ENCODE data around the gene PGR. TPM values are rescaled to one million over a fixed set of nuclear protein-coding genes. Genes with fewer than 3 reads are reported as not detected.
A peak's percentile ranks its signal among the peaks of the same experiment; 100 is the strongest.

Gene PGR
- total RNA-seq, 1 donor from 2014 or later: 7.9 TPM

DNA sequence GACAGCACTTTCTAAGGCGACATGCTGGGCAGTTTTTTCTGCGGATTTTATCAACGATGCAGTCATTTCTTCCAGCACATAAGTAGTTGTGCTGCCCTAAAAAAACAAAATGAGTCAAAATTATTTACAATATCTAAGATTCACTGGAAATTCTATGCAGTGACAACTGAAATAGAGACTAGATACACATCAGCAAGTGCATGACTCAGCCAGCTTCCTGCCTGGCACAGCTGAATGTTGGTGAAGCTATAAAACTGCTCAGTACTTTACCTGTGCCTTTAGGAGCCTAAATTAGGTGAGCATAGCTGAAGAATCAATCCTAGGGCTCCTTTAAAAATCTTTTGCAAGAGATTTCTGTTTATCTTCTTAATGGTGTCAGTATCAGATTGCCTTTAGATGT is 37.8 kb downstream of the PGR start:
- ATAC-seq (ENCODE audit: poor library complexity) (no peak), DNase-seq (no peak)
- intact Hi-C loops (cut with DNase I): no loop called here

DNA sequence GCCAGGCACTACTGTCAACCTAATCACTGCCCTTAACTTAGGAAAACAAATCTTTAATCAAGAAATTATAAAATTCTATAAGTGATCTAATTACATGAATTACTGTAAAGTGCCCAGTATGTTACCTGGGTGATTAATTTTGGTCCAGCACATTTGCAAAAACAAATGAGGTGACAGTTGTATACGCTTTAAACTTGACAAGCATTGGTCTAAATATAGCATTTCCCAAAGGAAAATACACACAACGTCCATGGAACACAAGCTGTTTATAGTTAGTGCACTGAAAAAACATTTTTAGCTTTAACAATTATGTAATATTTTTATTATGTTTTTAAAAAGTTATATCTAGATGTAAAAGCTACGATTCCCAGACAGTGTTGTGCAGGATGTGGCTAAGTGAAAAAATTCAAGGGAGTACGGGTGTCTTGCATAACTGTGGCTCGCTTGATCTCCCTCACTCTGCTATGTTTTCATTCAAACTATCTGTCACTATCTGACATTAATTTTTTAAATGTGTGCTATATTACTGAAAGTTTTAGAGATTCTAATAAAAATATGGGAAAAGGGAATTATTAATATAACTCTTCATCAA is 38.8 kb downstream of the PGR start:
- DNase-seq (no peak), ATAC-seq (ENCODE audit: poor library complexity) (peak; percentile 61)
- intact Hi-C loops (cut with DNase I): no loop called here

DNA sequence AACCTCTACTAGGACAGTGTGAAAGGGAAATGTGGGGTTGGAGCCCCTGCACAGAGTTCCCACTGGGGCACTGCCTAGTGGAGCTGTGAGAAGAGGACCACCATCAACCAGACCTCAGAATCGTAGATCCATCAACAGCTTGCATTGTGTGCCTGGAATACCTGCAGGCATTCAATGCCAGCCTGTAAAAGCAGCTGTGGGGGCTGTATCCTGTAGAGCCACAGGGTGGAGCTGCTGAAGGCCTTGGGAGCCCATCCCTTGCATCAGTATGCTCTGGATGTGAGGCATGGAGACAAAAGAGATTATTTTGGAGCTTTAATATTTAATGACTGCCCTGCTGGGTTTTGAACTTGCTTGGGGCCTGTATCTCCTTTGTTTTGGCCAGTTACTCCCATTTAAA is 46.3 kb downstream of the PGR start:
- no peak for DNase-seq
- intact Hi-C loops (cut with DNase I): no loop called here
- ATAC-seq (ENCODE audit: poor library complexity): no peak

DNA sequence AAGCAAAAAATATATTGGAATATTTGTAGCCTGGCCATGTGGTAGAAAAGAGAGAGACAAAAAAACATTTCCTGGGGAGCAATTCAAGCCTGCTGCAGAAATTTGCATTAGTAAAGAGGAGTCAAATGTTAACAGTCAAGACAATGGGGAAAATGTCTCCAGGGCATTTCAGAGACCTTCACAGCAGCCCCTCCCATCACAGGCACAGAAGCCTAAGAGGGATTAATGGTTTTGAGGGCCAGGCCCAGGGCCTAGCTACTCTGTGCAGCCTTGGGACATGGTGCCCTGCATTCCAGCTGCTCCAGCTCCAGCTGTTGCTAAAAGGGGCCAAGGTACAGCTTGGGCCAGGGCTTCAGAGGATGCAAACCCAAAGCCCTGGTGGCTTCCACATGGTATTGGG is 46.8 kb downstream of the PGR start:
- intact Hi-C loops (cut with DNase I): no loop called here
- ATAC-seq (ENCODE audit: poor library complexity): no peak
- no peak for DNase-seq

DNA sequence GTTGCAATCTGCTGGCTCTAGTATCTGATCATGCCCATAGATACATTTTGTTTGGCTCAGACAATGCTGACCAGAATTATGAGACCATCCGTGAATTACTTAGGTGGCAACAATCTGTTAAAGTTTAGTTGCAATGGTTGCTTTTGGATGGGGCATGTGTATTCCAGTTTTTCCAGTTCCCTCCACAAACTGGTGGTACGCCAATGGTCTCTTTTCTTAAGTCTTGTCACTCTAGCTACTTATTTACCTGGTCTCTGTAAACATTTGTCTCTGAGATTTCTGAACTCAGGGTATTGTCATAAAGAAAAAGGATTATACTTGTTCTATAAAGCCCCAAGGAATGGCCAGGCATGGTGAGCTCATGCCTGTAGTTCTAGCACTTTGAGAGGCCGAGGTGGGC is 65.9 kb downstream of the PGR start:
- intact Hi-C loops (cut with DNase I): no loop called here
- ATAC-seq (ENCODE audit: poor library complexity) (no peak), DNase-seq (no peak)

DNA sequence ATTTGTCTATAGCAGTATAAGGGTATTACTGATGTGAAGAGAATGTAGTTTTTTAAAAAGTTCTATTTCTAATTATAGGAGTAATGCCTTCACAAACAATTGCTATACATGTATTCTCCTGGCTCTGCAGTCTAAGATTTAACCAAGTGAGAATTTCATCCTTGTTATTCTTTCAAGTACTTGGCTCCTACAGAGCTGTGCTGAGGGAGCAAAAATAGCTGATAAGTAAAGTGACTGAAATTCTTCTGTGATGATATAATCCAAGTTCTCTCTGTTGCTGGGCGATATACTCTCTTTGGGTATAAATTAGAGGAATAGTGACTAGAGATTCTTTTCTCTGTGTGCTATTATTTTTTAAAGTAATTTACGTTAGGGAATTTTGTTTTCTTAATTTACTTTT is 68.0 kb downstream of the PGR start:
- intact Hi-C loops (cut with DNase I): no loop called here
- no peak for DNase-seq
- ATAC-seq (ENCODE audit: poor library complexity): peak; percentile 88

DNA sequence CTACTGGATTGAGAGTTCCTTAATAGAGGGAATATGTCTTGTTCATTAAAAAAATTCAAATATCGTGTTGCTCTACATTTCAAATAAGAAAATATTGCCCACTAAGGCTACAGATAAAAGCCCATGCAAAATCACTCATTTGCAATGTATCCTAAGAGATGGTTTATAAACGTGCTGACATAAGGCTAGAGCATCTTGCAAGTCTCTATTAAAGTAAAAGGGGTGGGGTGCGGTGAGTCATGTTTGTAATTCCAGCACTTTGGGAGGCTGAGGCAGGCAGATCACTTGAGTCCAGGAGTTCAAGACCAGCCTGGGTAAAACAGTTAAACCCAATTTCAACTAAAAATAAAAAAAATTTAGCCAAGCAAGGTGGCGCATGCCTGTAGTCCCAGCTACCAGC is 70.3 kb downstream of the PGR start:
- DNase-seq (no peak), ATAC-seq (ENCODE audit: poor library complexity) (no peak)
- intact Hi-C loops (cut with DNase I): no loop called here

DNA sequence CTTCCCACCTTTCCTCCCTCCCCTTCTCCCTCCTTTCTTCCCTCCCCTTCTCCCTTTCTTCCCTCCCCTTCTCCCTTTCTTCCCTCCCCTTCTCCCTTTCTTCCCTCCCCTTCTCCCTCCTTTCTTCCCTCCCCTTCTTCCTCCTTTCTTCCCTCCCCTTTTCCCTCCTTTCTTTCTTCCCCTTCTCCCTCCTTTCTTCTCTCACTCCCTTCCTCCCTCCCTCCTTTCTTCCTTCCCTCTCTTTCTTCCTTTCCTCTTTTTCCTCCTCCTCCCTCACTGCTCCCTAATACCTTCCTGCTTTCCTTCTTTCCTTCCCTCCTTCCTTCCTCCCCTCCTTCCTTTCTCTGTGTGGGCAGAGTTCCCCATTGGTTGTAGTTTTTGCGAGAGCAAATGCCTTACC is 76.1 kb downstream of the PGR start:
- no peak for ATAC-seq (ENCODE audit: poor library complexity)
- intact Hi-C loops (cut with DNase I): no loop called here
- DNase-seq: no peak

DNA sequence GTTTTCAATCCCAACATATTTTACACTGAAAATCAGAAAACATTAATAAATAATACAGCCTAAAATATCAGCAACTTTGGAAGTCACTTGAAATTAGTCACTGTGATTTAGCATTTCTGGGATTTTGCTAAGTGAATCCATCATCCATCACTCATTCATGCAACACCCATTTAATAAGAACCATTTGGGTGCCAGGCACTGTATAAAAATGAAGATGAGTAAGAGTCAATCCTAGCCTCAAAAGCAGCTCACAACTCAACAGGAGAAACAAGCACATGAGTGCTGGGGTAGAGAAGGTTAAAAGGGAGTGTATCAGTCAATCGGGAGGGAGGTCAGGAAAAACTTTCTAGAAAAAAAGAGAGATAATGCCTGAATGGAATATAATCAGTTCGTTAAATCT is 77.9 kb downstream of the PGR start:
- ATAC-seq (ENCODE audit: poor library complexity) (no peak), DNase-seq (no peak)
- intact Hi-C loops (cut with DNase I): no loop called here

DNA sequence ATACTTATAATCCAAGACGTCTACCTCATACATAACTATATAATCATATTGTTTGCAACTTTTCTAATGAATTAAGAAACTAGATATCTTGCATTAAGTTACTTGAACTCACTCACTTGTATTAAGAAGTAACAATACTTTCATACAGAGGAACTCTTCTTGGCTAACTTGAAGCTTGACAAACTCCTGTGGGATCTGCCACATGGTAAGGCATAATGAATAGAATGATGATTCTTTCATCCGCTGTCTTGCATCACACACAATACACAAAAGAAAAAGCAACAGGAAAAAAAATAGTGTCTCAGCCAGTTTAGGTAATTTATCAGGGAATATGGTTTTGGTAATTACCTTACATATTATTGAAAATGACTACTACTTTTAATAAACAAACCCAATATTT is 79.8 kb downstream of the PGR start:
- intact Hi-C loops (cut with DNase I): no loop called here
- DNase-seq (no peak), ATAC-seq (ENCODE audit: poor library complexity) (no peak)

DNA sequence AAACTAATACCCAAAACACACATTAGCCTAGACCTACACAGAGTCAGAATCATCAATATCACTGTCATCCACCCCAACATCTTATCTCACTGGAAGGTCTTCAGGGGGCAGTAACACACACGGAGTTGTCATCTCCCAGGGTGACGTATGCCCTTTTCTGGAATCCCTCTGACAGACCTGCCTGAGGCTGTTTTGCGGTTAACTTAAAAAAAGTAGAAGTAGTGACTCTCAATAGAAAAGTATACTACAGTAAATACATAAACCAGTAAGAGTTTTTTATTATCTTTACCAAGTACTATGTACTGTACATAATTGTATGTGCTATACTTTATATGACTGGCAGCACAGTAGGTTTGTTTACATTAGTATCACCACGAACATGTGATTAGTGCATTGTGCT is 80.5 kb downstream of the PGR start:
- intact Hi-C loops (cut with DNase I): no loop called here
- no peak for DNase-seq
- ATAC-seq (ENCODE audit: poor library complexity): no peak

DNA sequence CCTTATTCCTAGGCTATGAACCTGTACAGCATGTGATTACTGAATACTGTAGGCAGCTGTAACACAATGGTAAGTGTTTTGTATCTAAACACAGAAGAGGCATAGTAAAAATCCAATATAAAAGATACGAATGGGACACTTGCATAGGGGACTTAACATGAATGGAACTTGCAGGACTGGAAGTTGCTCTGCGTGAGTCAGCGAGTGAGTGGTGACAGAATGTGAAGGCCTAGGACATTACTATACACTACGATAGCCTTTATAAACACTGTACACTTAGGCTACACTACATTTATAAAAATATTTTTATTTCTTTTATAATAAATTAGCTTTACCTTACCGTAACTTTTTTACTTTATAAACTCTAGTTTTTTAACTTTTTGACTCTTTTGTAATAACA is 81.1 kb downstream of the PGR start:
- DNase-seq (no peak), ATAC-seq (ENCODE audit: poor library complexity) (no peak)
- intact Hi-C loops (cut with DNase I): no loop called here

DNA sequence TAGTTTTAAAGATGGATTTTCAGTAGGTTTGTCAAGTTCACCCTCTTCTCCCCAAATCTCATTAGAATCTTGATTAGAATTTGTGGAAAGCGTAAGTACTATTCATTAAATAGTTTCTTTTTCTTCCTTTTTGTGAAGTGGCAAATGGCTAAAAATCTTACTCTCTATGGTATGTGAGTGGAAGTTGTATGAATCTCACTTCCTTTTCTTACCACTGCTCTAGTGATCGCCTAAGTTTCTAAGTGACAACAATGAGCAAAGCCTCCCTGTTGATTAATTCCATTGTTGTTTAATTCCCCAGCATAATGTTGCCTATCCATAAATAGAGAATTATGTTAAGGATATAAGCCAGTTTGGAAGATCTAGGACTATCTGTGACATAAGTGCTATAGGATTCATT is 82.7 kb downstream of the PGR start:
- intact Hi-C loops (cut with DNase I): no loop called here
- DNase-seq (no peak), ATAC-seq (ENCODE audit: poor library complexity) (no peak)

DNA sequence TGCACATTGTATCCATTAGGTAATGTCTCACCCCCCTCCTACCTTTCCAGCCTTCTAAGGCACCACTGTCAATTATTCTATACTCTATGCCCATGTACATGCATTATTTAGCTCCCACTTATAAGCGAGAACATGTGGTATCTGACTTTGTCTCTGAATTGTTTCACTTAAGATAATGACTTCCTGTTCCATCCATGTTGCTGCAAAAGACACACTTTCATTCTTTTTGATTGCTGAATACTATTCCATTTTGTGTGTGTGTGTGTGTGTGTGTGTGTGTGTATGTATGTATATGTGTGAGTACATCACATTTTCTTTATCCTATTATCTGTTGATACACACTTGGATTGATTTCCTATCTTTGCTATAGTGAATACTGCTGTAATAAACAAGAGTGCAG is 84.2 kb downstream of the PGR start:
- ATAC-seq (ENCODE audit: poor library complexity): no peak
- DNase-seq: no peak
- intact Hi-C loops (cut with DNase I): no loop called here

DNA sequence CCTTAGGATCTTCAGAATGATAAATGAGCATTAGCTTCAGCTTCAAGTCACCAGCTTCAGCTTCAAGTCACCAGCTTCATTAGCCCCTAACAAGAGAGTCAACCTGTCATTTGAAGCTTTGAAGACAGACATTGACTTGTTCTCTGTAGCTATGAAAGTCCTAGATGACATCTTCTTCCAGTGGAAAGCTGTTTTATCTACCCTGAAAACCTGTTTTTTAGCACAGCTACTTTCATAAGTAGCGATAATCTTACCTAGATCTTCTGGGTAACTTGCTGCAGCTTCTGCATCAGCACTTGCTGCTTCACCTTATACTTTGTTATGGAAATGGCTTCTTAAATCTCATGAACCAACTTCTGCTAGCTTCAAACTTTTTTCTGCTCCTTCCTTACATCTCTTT is 85.7 kb downstream of the PGR start:
- ATAC-seq (ENCODE audit: poor library complexity) (no peak), DNase-seq (no peak)
- intact Hi-C loops (cut with DNase I): no loop called here

DNA sequence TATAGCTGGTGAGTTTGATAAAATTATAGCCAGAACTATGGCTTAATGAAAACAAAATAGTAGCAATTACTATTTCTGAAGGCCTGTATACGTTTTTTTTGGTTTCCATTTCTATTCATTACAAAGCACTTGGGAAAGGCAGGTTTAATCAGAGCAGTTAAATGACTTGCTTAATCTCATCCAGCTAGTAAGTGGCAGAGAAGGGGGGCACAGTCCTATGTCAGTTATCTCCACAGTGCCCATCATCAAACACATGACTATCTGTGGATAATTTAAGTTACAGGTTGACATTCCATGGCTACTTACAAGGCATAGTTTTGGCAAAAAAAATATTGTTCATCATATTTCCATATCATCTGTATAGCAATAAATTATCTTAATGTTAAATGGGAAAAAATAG is 93.7 kb downstream of the PGR start:
- intact Hi-C loops (cut with DNase I): loop anchor here (10.0 kb wide), 1 partner anchor 89 kb away; the partner anchor contains the start of gene PGR
- DNase-seq (no peak), ATAC-seq (ENCODE audit: poor library complexity) (peak; percentile 42)

DNA sequence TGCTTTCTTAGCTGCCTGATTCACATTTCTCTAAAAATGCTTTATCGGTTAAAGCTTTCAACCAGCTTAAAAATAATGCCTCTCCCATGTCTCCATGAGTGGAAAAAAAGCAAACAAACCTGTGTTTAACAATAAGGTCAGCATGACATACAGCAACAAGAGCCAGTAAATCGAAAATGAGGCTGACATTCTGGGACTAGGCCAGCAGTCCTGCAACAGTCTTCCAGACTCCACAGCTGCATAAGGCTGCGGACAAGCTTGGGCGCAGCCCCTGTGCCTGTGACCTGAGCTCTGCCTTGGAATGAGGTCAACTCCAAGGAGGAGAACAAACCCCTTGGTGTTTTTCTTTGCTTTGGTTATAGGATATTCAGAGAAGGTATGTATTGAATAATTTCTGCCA is 95.5 kb downstream of the PGR start:
- peak; percentile 91 for ATAC-seq (ENCODE audit: poor library complexity)
- peak; percentile 77 for DNase-seq
- intact Hi-C loops (cut with DNase I): loop anchor here (10.0 kb wide), 1 partner anchor 91 kb away; the partner anchor contains the start of gene PGR

DNA sequence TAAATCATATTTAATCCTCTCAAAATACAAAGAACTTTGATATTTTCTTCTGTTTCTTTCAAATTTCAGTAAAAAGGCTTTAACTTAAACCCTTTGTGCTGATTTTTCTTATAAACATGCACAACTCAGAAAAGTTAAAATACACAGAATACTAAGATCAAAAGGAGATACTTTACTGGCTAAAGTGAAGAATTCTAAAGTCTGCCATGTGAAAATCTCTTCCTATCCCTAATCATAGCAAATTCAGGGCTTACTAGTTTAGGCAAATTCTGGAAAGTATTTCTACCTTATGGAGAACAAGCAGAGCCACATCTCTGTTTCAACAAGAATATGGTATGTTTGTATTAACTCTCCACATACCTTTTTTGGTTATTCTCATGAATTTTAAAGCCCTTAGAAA is 96.6 kb downstream of the PGR start:
- DNase-seq (no peak), ATAC-seq (ENCODE audit: poor library complexity) (no peak)
- intact Hi-C loops (cut with DNase I): loop anchor here (10.0 kb wide), 1 partner anchor 92 kb away; the partner anchor contains the start of gene PGR

DNA sequence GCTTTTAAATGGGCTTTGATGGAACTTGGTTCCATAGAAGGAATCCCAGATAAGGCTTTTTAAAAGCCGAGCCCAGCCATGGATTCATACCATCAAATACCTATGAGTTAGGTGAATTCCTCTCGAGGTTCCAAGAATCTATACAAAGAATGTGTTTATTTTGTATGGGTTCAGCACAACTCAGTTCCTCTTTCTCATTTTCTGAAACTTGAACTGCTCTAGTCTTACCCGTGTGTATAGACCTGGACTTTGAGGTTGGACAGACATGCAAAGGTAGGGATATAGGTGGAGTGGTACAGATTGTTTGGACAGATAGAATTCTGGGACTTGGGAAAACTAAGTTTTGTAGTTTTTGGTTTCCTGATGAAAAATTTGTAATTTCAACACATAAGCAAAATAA is 97.9 kb downstream of the PGR start:
- ATAC-seq (ENCODE audit: poor library complexity) (no peak), DNase-seq (no peak)
- intact Hi-C loops (cut with DNase I): loop anchor here (10.0 kb wide), 1 partner anchor 93 kb away; the partner anchor contains the start of gene PGR

DNA sequence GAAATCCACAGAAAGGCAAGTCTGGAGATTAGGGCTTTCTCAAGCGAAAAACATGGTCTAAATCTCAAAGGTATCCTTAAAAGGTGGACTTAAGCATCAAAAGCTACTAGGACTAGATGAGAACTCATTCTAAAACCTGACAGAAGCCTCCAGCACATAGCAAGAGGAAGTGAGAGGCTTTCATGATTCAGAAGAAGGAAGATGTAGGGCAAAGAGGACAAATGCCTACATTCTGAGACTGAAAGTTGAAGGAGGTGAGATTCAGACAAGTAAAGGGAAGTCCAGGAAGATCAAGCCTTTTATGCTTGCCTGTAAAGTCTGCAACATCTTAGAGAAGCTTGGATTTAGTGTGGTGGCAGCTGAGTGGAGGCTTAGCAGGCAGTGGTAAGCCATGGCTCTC is 98.9 kb downstream of the PGR start:
- DNase-seq: no peak
- ATAC-seq (ENCODE audit: poor library complexity): no peak
- intact Hi-C loops (cut with DNase I): loop anchor here (10.0 kb wide), 1 partner anchor 94 kb away; the partner anchor contains the start of gene PGR

DNA sequence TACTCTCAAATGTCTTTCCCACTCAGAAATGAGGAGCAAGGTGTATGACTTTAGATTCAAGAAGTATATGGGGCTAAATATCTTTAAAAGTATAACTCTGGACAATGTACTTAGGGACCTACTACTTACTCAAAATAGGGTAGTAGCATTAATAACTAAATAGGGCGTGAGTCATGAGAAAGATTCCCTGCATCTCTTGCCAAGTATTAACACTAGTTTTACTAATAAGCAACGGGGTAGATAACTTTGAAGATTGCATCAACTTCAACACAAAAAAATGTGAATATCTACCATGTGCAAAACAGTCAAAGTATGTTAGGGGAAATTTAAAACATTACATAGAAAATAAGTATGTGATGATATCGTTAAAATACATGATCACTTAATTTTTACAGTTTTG is 99.6 kb downstream of the PGR start:
- intact Hi-C loops (cut with DNase I): loop anchor here (10.0 kb wide), 1 partner anchor 95 kb away; the partner anchor contains the start of gene PGR
- ATAC-seq (ENCODE audit: poor library complexity): no peak
- no peak for DNase-seq

Data from Right ventricle myocardium superior (tissue), 1 donor.